COLO668 (cell line): ENCODE results near the gene PLTP.
"Not testable (repeated sequence)": the region's sequence is repeated elsewhere in the genome, so short reads cannot be mapped to it uniquely, and the experiment has no call there.

Experiments used
- DNase-seq: peaks from one replicate; lab custom pipeline; 2025; ENCODE audit not compliant: unreplicated experiment; lab: John Stamatoyannopoulos, UW

Gene PLTP

DNA sequence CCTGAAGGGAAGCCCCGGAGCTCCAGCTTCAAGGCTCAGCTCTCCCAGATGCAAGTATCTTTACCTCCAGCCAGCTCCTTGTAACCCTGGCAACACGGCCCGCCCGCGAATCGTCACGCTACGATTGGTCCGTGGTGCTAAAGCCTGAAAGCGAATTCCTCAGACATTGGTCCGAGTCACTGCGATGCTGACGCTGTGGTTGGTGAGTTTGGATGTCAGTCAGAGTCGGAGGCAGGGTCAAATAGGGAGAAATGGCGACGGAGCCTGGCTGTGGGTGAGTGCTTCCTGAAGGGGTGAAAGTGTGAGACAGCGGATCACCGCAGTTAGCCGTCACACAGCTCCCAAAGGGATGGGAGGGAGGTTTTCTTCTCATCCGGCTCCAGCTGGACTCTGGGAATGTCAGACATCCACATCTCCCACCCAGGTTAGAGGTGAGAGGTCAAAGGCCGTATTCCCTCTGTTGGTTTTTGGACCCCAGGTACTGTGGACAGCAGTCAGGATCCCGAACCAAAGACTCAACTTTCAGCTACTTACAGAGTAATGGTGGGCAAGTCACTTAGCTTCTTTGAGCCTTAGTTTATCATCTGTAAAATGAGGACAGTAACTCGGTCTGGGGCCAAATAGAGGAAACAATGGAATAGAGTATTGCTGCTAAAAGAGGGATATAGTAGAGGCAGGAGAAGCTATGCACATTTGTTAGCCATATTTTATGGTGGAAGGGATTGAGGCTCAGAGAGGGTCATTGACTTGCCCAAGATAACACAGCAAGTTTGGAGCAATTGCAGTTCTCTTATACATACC is 30.8 kb downstream of the PLTP start, which contains the start of gene ZSWIM1:
TSS of gene ZSWIM1 (plus strand) at position 240 of the 801 bp plus-strand sequence. CDS start 1,366 bp downstream, outside the sequence.
- peak; percentile 99 for DNase-seq

- DNase-seq, result no peak
Observed at GRCh38 chr20:45878076-45878761, 33.7 kb downstream of the PLTP start.

- DNase-seq, result no peak
Observed at GRCh38 chr20:45874576-45874975, 37.4 kb downstream of the PLTP start.

DNA sequence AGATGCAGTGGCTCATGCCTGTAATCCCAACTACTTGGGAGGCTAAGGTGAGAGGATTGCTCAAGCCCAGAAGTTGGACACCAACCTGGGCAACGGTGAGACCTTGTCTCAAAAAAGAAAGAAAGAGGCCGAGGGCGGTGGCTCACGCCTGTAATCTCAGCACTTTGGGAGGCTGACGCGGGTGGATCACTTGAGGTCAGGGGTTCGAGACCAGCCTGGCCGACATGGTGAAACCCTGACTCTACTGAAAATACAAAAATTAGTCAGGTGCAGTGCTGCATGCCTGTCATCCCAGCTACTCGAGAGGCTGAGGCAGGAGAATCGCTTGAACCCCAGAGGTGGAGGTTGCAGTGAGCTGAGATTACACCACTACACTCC is 37.9 kb downstream of the PLTP start:
- DNase-seq, result not testable (repeated sequence)

DNA sequence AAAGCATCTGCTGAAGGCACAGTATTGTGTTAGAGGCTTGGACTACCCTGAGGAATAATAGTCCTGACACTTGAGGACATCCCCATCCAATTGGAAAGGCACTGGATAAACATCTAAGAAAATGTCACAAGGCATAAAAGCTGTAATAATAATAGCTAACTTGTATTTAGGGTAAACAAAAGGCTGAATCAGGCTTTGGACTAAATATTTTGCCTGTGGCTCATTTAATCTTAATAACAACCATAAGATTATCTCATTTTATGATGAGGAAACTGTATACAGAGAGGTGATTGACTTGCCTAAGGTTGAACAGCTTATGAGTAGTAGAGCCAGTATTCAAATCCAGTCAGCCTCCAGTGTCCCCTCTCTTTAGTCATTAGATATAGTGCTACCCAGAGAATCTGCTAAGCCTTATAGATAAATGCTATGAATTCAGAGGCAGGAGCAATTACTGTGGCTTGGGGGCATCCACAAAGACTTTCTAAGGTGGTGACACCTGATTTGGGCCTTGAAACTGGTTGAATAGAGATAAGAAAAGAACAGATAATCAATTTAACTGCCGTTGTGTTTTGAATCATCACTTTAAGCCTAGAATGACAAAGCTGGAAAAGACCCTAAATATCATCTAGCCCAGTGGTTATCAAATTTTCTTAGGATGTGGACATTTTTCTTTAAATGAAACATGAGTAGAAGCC is 38.4 kb downstream of the PLTP start:
- DNase-seq, result no peak

DNA sequence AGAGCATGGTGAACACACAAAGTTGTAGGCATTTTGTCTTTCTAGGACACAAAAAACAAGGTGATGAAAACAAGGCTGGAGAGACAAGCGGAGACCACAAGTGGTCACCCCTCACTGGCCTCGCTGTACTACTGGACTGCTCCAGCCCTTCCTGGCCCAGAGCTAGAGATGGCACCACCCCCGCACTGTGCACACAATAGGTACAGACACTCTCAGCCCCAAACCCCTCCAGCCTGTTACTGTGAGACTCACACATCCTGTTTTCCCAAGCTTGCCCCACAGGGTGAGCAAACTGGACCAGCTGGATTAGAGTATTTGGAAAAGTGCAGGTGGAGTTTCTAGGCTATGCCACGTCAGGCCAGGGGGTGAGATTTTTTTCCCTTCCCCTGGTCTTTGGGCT is 39.3 kb downstream of the PLTP start:
- no peak for DNase-seq

DNA sequence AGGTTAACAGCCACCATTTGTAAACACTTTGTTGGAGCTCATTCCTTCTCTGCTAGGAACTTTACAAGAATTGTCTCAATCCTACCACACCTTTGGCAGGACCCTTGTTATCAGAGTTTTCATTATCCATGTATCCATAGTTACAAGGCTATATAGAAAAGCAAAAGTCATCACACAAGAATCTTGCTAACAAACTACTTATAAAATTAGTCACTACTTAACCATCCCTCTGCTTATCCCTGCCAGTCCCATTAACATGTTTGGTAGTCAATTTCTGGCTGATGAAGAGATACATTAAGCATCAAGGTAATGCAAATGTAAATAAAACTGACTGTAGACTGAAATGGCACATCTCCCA is 44.2 kb downstream of the PLTP start:
- no peak for DNase-seq

GRCh38 chr20:45867136-45867818 is 44.7 kb downstream of the PLTP start:
- no peak for DNase-seq

GRCh38 chr20:45866454-45866853 is 45.5 kb downstream of the PLTP start:
- no peak for DNase-seq

DNA sequence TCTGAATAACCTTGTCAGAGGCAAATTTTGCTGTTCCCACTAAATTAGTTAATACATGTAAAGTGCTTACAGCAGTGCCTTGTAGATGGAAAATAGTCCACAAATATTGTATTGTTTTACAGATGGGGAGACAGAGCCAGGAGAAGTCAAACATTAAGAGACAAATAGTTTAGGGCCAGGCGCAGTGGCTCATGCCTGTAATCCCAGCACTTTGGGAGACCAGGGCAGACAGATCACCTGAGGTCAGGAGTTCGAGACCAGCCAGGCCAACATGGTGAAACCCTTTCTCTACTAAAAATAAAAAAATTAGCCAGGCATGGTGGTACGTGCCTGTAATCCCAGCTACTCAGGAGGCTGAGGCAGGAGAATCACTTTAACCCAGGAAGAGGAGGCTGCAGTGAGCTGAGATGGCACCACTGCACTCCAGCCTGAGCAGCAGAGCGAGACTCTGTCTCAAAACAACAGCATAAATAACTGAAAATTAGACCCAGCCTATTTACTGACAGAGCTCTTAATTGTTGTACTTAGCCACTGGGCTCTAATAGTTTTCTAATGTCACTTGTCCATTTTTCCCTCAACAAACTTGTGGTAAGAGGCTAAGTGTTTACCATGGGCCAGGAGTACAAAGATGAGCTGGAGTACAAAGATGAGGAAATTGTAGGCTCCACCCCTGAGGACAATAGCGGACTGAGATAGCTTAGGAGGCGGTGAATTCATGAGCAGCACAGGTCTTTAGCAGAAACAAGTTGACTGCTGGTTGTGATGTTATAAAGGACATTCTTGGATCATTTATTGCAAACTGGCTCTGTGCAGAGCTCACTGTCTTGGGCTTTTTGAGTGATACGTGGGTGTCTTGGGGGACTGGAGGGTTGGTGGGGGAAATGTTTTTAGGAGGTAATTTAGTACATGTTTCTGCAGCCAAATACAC is 48.1 kb downstream of the PLTP start:
- no peak for DNase-seq

- peak; percentile 79 for DNase-seq
Observed at GRCh38 chr20:45861221-45862075, 50.5 kb downstream of the PLTP start.

DNA sequence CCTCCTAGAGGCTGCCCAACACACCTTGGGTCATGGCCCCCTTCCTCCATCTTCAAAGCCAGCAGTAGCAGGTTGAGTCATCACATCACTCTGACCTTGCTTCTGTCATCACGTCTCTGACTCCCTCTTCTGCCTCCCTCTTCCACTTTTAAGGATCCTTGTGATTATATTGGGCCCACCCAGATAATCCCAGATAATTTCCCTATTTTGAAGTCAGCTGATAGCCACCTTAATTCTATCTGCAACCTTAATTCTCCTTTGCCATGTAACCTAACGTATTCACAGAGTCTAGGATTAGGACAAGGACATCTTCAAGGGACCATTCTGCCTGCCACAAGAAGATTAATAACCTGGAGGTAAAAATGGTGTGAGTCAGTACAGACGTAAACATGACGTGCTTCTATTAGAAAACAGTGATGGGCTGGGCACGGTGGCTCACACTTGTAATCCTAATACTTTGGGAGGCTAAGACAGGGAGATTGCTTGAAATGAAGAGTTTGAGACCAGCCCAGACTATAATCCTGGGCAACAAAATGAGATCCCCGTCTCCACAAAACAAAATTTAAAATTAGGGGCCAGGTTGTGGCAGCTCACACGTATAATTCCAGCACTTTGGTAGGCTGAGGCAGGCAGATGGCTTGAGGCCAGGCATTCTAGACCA is 51.3 kb downstream of the PLTP start:
- DNase-seq, result no peak

DNA sequence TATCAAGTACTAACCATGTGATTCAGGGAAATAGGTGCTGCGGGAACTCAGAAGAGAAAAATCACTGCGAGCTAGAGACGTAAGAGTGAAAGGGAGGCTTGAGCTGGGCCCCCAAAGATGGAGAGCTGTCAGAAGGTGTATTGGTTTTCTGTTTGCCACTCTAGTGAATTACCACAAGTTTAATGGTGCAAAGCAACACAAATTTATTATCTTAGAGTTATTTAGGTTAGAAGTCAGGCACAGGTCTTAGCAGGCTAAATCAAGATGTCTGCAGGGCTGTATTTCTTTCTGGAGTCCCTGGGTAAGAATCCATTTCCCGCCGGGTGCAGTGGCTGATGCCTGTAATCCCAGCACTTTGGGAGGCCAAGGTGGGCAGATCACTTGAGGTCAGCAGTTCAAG is 52.0 kb downstream of the PLTP start:
- no peak for DNase-seq

- DNase-seq, result peak; percentile 49
Observed at GRCh38 chr20:45857882-45858216, 54.1 kb downstream of the PLTP start.

DNA sequence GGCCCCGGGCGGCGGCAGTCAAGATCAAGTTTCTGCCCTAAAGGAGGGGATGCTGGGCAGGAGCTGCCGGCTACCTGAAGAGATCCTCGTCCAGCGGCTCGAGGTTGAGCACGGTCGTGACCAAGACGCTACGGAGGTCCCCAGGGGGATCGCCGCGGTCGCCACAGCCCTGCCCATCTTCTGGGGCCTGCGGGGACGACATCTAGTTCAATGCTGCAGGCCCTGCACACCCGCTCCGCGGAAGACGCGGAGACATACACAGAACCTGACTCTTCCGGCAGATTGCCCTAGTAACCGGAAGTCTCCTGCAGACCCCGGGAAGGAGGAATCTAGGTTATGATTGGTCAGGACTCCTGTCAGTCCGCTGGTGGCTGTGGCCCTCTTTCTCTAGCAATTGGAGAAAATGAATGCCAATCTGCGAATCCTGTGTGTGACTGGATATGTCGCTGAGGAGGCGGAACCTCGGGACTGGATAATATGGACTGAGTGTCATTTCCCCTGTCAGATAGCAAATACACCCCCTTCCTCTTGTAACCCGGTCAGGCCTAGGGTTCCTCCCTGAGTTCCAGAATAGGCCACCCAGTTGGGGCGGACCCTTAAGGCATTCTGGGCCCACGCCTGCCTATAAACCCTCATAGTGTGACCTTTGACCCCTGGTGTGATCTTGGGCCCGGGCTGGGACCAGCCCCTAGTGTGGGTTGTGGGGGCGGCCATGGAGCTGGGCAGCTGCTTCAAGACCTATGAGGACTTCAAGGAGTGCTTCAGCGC is 54.7 kb downstream of the PLTP start, which contains the start of the genes ACOT8 and ZSWIM3:
TSS of gene ACOT8 (minus strand) at position 279 of the 768 bp plus-strand sequence. CDS start at position 202, 77 bp downstream.
TSS of gene ZSWIM3 (plus strand) at position 501 of the 768 bp plus-strand sequence. CDS start at position 713, 212 bp downstream.
- peak; percentile 98 for DNase-seq

DNA sequence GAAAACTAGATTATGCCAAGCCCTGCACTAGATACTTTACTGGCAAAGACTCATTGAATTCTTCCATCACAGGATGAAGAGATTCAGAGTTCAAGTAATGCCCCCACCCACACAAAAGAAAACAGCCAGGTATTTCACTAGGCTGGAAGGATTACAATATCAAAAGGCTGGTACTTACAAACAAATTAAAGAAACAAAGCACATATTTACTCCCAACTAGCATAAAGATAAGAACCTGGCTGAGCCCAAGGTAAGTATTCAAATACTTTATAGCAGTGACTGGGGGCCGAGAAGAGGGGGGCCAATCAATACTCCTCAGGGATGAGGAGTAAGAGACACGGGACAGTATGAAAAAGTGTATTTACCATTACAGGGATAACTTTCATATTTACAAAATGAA is 58.5 kb downstream of the PLTP start:
- DNase-seq, result no peak

DNA sequence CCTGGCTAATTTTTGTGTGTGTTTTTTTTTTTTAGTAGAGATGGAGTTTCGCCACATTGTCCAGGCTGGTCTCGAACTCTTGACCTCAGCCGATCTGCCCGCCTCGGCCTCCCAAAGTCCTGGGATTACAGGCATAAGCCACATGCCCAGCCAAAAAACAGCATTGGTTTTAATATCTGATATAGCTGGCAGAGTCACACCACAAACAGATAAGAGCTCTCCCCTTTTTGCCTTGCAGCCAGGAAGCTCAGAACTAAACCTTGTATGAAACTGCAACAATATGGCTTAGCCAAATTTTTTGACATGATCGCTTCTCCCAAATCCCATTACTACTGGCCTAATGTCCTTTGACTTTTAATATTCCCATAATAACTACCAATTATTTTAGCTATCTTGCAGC is 59.6 kb downstream of the PLTP start:
- DNase-seq, result no peak

DNA sequence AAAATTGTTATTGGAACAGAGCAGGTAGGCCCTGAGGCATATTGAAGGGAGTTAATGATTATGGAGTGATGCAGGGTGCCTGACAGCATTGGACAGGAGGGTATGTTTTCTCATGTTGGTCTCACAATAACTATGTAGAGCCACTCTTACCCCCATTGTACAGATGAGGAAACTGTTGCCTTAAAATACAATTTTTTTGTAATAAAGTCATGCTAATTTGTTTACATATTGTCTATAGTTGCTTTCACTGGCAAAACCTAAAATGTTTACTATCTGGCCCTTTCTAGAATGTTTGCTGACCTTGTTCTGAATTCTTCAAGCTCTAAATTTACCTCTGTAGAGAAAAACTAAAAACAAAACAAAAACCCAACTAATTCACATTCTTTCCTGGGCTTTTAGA is 60.5 kb downstream of the PLTP start:
- DNase-seq, result no peak
